Measurements from ENCODE around the gene MXI1. TPM values are rescaled to one million over a fixed set of nuclear protein-coding genes. Genes with fewer than 3 reads are reported as not detected.

Gene MXI1
- total RNA-seq, 4 donors from 2014 or later, result 58.2 to 100 (median 82.2) TPM

- TF ChIP-seq CTCF (IDR thresholded peaks at IDR 0.05; ENCODE audit: low read depth), result no peak
Observed at GRCh38 chr10:110330675-110331074, 123.3 kb downstream of the MXI1 start.

GRCh38 chr10:110334061-110334656 is 126.8 kb downstream of the MXI1 start:
- no peak for TF ChIP-seq CTCF (IDR thresholded peaks at IDR 0.05; ENCODE audit: low read depth)

- TF ChIP-seq CTCF (IDR thresholded peaks at IDR 0.05; ENCODE audit: low read depth), result no peak
Observed at GRCh38 chr10:110335314-110336064, 128.1 kb downstream of the MXI1 start.

- no peak for TF ChIP-seq CTCF (IDR thresholded peaks at IDR 0.05; ENCODE audit: low read depth)
Observed at GRCh38 chr10:110336111-110336721, 128.8 kb downstream of the MXI1 start.

Other genes with a start within 250 kb of the MXI1 start
- gene ADD3, start 199.6 kb upstream of the MXI1 start, total RNA-seq, result 100 to 1,000 TPM; 139 to 654 (median 170) TPM
- 10 to 100 TPM; 15.8 to 24.6 (median 18.2) TPM for gene SMNDC1, start 97.3 kb downstream of the MXI1 start, total RNA-seq